GM19035 (cell line): Measurements from ENCODE around the gene AUNIP.
A peak's percentile ranks its signal among the peaks of the same experiment; 100 is the strongest.

Experiments used
- ATAC-seq: cut with Tn5 transposase; IDR thresholded peaks from one replicate; pipeline ENCODE4 v1.9.1; 2021; ENCODE audit not compliant: unreplicated experiment

Gene AUNIP

GRCh38 chr1:25858906-25859789 is at the start of gene AUNIP:
Gene AUNIP (minus strand): TSS chr1:25859457. CDS start chr1:25859357, 100 bp downstream.
- ATAC-seq, result peak; percentile 92

- no peak for ATAC-seq
Observed at GRCh38 chr1:25909040-25909439, 49.8 kb upstream of the AUNIP start.

GRCh38 chr1:25908161-25908560 is 48.9 kb upstream of the AUNIP start:
- ATAC-seq, result no peak

GRCh38 chr1:25907601-25908000 is 48.3 kb upstream of the AUNIP start:
- ATAC-seq, result no peak

GRCh38 chr1:25906644-25907300 is 47.5 kb upstream of the AUNIP start:
- ATAC-seq, result no peak

GRCh38 chr1:25905680-25906643 is 46.7 kb upstream of the AUNIP start, which contains the start of gene STMN1:
Gene STMN1 (minus strand): TSS chr1:25906419. CDS start chr1:25904676, 1,743 bp downstream.
- peak; percentile 52 for ATAC-seq

GRCh38 chr1:25904943-25905679 is 45.9 kb upstream of the AUNIP start:
- peak; percentile 74 for ATAC-seq

- no peak for ATAC-seq
Observed at GRCh38 chr1:25903986-25904385, 44.7 kb upstream of the AUNIP start.

- no peak for ATAC-seq
Observed at GRCh38 chr1:25902462-25902861, 43.2 kb upstream of the AUNIP start.

GRCh38 chr1:25900219-25900618 is 41.0 kb upstream of the AUNIP start:
- ATAC-seq, result no peak

GRCh38 chr1:25899792-25900191 is 40.5 kb upstream of the AUNIP start:
- ATAC-seq, result no peak

GRCh38 chr1:25898223-25899015 is 39.2 kb upstream of the AUNIP start:
- no peak for ATAC-seq

GRCh38 chr1:25897754-25898153 is 38.5 kb upstream of the AUNIP start:
- ATAC-seq, result no peak

- ATAC-seq, result no peak
Observed at GRCh38 chr1:25896266-25896665, 37.0 kb upstream of the AUNIP start.

GRCh38 chr1:25895365-25895990 is 36.2 kb upstream of the AUNIP start:
- peak; percentile 92 for ATAC-seq

- ATAC-seq, result no peak
Observed at GRCh38 chr1:25893116-25893515, 33.9 kb upstream of the AUNIP start.

GRCh38 chr1:25891606-25892005 is 32.3 kb upstream of the AUNIP start:
- ATAC-seq, result no peak

GRCh38 chr1:25890239-25891034 is 31.2 kb upstream of the AUNIP start:
- no peak for ATAC-seq
